Measurements from ENCODE around the gene MAML1. TPM values are rescaled to one million over a fixed set of nuclear protein-coding genes. Genes with fewer than 3 reads are reported as not detected.
A peak's percentile ranks its signal among the peaks of the same experiment; 100 is the strongest.

MAML1 gene
- total and polyA plus RNA-seq, 10 of the 15 experiments (the other 5 are each of a cell fraction or from before 2014, with no cell fraction given), result 0.42 to 23.9 (median 7.3) TPM

DNA sequence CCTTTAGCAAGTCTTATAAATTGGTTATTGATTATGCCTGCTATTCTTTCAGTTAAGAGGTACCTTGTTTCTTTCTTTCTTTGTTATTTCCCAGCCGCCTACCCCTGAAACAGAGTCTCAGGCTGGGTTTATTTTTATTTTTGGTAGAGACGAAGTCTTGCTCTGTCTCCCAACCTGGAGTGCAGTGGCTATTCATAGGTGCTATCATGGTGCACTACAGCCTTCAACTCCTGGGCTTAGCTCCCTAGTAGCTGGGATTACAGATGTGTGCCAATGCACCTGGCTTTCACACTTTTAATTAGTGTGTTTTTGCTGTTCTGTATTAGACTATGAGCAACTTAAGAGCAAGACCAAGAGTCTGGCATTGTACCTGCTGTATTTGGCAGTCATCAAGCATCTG is 14.2 kb downstream of the MAML1 start:
- FAIRE-seq (no peak), ATAC-seq (no peak), DNase-seq (ENCODE audit: low read depth, low spot score) (no peak)
- Histone ChIP-seq H3K27me3 (replicated peaks in 1 of 2; ENCODE audit: control insufficient read depth in 2 of 2, insufficient read depth in 2 of 2, low read length in 1 of 2) (no peaks in the 10 kb centered on the region), H4K20me1 (ENCODE audit: control insufficient read depth, insufficient read depth) (no peaks in the 10 kb centered on the region), H3K27ac (ENCODE audit: control insufficient read depth, insufficient read depth) (no peak overlapping the region), H3K4me2 (ENCODE audit: control insufficient read depth, insufficient read depth) (no peak overlapping the region), H3K9ac (ENCODE audit: control insufficient read depth, insufficient read depth, low read length) (no peak overlapping the region), H3K4me3 (no peak overlapping the region), H3K4me1 (ENCODE audit: control insufficient read depth, insufficient read depth, low read length) (no peaks in the 10 kb centered on the region), H3K36me3 (ENCODE audit: control insufficient read depth in 2 of 2, insufficient read depth in 2 of 2, low read length in 1 of 2) (peaks cover 2 to 6% of the 10 kb centered on the region in 2 experiments; a peak in 3 of 4 replicates), H3K9me3 (replicated peaks; ENCODE audit: control insufficient read depth, insufficient read depth, low read length) (no peaks in the 10 kb centered on the region), H3K79me2 (ENCODE audit: control insufficient read depth, insufficient read depth, low read length) (peaks cover 42% of the 10 kb centered on the region), H2AFZ (ENCODE audit: control insufficient read depth, low read depth, low read length) (no peak overlapping the region)
- whole genome bisulfite sequencing (ENCODE audit: insufficient coverage, insufficient replicate concordance, low lambda C conversion rate, missing lambda C conversion rate), result 92% methylated on average over 2 of the region's 2 CpGs
- no peak for TF ChIP-seq FOXK2 (IDR thresholded peaks at IDR 0.05)
- TF ChIP-seq IKZF1 (conservative IDR thresholded peaks at IDR 0.05), result no peak
- no peak for TF ChIP-seq SMC3 (IDR thresholded peaks at IDR 0.05; ENCODE audit: borderline replicate concordance, low read length)
- TF ChIP-seq POLR2A (IDR thresholded peaks at IDR 0.05; ENCODE audit: low read depth, low read length), result no peak
- TF ChIP-seq SMAD1 (IDR thresholded peaks at IDR 0.05; ENCODE audit: low read depth, partially characterized antibody), result no peak
- TF ChIP-seq EED (IDR thresholded peaks at IDR 0.05; ENCODE audit: low read depth), result no peak
- TF ChIP-seq SUZ12 (IDR thresholded peaks at IDR 0.05; ENCODE audit: unreplicated experiment), result no peak
- TF ChIP-seq, protein P1, sequence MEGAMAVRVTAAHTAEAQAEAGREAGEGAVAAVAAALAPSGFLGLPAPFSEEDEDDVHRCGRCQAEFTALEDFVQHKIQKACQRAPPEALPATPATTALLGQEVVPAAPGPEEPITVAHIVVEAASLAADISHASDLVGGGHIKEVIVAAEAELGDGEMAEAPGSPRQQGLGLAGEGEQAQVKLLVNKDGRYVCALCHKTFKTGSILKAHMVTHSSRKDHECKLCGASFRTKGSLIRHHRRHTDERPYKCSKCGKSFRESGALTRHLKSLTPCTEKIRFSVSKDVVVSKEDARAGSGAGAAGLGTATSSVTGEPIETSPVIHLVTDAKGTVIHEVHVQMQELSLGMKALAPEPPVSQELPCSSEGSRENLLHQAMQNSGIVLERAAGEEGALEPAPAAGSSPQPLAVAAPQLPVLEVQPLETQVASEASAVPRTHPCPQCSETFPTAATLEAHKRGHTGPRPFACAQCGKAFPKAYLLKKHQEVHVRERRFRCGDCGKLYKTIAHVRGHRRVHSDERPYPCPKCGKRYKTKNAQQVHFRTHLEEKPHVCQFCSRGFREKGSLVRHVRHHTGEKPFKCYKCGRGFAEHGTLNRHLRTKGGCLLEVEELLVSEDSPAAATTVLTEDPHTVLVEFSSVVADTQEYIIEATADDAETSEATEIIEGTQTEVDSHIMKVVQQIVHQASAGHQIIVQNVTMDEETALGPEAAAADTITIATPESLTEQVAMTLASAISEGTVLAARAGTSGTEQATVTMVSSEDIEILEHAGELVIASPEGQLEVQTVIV (IDR thresholded peaks at IDR 0.05; ENCODE audit: borderline replicate concordance, partially characterized antibody), result no peak
- ChIA-PET CTCF (no interaction called here), POLR2A (no interaction called here), SMC1A (ENCODE audit: uncharacterized antibody, unreplicated experiment) (no interaction called here), RAD21 (ENCODE audit: unreplicated experiment) (no interaction called here)
- intact Hi-C loops (cut with micrococcal nuclease; ENCODE audit: unreplicated experiment), result no loop called here
- TSS peak; percentile 64 for BruUV-seq (replicated peaks)
- in situ Hi-C loops (cut with MboI), result no loop called here
